ENCODE results near the gene IKZF2.

The IKZF2 gene

DNA sequence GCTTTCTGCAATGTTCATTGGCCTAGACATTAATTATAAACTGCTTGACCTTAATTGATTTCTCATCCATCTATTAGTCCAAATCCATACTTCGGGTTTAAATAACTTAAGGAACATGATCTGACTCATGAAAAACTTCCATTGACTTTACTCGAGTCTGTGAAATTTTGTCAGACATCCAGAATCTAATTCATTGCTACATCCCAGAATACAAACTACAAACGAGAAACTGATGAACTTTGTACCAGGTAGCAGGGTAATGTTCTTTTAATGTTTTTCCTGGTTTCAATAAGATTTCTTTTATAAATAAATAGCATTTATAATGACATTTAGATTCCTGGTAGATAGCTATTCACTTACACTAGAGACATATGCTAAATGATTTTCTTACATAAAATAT, 36.0 kb upstream of the IKZF2 start:
- H3K36me3 Mint-ChIP-seq (ENCODE audit: low read depth): no peaks in the 10 kb centered on the region
- no peaks in the 10 kb centered on the region for H3K27me3 Mint-ChIP-seq (ENCODE audit: low read depth)
- H3K9me3 Mint-ChIP-seq: no peaks in the 10 kb centered on the region
- peaks cover 19% of the 10 kb centered on the region for H3K4me1 Mint-ChIP-seq
- no peak overlapping the region for H3K27ac Mint-ChIP-seq
- TF ChIP-seq, protein P1, sequence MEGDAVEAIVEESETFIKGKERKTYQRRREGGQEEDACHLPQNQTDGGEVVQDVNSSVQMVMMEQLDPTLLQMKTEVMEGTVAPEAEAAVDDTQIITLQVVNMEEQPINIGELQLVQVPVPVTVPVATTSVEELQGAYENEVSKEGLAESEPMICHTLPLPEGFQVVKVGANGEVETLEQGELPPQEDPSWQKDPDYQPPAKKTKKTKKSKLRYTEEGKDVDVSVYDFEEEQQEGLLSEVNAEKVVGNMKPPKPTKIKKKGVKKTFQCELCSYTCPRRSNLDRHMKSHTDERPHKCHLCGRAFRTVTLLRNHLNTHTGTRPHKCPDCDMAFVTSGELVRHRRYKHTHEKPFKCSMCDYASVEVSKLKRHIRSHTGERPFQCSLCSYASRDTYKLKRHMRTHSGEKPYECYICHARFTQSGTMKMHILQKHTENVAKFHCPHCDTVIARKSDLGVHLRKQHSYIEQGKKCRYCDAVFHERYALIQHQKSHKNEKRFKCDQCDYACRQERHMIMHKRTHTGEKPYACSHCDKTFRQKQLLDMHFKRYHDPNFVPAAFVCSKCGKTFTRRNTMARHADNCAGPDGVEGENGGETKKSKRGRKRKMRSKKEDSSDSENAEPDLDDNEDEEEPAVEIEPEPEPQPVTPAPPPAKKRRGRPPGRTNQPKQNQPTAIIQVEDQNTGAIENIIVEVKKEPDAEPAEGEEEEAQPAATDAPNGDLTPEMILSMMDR (IDR thresholded peaks at IDR 0.05; ENCODE audit: unreplicated experiment in 3 of 3): no peak
- H3K4me3 Mint-ChIP-seq: no peak overlapping the region

DNA sequence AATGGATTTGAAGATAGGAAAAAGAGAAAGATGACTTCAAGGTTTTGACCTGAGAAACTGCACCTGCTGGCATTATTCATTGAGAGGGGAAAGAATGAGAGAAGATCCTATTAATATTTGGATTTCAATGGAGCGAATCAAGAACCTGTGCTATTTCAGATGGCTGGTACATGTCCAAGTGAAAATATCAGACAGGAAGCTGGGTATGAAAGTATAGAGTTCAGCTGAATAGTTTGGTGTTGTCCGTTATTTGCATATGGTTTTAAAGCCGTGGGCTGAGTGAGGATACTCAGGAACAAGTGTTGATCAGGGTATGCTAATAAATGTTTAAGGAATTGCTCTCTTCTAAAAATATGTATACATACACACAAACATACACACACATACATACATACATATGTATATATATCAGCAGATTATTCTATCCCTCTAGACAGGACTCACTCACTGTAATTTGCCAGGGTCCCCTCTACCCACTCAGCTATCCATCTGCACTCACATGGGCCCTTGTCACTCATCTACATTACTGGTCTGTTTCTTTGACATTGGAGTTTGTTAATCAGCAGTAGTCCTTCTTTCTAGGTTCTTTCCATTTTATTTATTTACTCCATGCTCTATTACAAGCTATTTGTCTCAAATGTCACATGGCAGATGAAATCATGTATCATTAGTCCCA, 33.9 kb upstream of the IKZF2 start:
- TF ChIP-seq, protein P1 (IDR thresholded peaks at IDR 0.05; ENCODE audit: unreplicated experiment in 3 of 3): no peak
- H3K27ac Mint-ChIP-seq: no peak overlapping the region
- H3K36me3 Mint-ChIP-seq (ENCODE audit: low read depth): no peaks in the 10 kb centered on the region
- H3K9me3 Mint-ChIP-seq: no peaks in the 10 kb centered on the region
- no peaks in the 10 kb centered on the region for H3K27me3 Mint-ChIP-seq (ENCODE audit: low read depth)
- H3K4me1 Mint-ChIP-seq: peaks cover 19% of the 10 kb centered on the region
- H3K4me3 Mint-ChIP-seq: no peak overlapping the region

DNA sequence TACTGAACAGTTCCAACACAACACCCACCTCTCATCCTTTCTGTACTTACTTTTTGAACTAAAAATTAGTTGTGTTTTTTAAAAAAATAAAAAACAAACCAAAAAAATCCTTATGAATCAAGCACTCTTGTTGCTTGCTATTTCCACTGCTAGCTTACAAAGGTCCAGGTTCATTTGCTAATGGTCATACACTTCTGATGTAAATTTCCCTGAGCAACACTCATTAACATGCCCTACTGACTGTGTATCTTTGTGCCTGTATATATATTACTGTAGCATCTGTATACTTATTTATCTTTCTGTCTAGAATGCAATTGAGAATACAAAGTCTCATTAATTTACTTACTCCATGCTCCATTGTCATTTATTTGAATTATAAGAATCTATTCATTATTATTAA, 30.3 kb upstream of the IKZF2 start:
- no peak overlapping the region for H3K27ac Mint-ChIP-seq
- TF ChIP-seq, protein P1 (IDR thresholded peaks at IDR 0.05; ENCODE audit: unreplicated experiment in 3 of 3): no peak
- no peaks in the 10 kb centered on the region for H3K4me1 Mint-ChIP-seq
- no peaks in the 10 kb centered on the region for H3K36me3 Mint-ChIP-seq (ENCODE audit: low read depth)
- peaks cover 5% of the 10 kb centered on the region for H3K9me3 Mint-ChIP-seq
- no peaks in the 10 kb centered on the region for H3K27me3 Mint-ChIP-seq (ENCODE audit: low read depth)
- no peak overlapping the region for H3K4me3 Mint-ChIP-seq

DNA sequence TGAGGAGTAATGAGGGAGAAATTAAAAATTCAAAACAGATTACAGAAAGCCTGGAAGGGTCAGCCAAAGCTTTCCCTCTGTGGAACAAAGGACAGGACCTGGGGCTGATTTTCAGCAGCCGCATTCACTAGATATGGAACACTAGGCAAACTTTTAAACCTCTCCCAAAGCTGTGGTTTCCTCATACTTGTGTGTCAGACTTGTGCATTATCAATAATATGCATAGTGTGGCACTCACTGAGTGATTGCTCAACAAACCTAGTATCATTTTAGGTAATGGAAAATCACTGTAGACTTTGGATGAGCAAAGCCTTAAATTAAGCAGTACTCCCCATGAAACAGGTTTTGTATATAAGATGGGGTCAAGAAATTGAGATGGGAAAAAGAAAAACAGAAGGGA, 26.3 kb upstream of the IKZF2 start:
- H3K36me3 Mint-ChIP-seq (ENCODE audit: low read depth): no peaks in the 10 kb centered on the region
- no peaks in the 10 kb centered on the region for H3K27me3 Mint-ChIP-seq (ENCODE audit: low read depth)
- TF ChIP-seq, protein P1 (IDR thresholded peaks at IDR 0.05; ENCODE audit: unreplicated experiment in 3 of 3): no peak
- no peaks in the 10 kb centered on the region for H3K4me1 Mint-ChIP-seq
- H3K4me3 Mint-ChIP-seq: no peak overlapping the region
- peaks cover 5% of the 10 kb centered on the region for H3K9me3 Mint-ChIP-seq
- H3K27ac Mint-ChIP-seq: no peak overlapping the region

DNA sequence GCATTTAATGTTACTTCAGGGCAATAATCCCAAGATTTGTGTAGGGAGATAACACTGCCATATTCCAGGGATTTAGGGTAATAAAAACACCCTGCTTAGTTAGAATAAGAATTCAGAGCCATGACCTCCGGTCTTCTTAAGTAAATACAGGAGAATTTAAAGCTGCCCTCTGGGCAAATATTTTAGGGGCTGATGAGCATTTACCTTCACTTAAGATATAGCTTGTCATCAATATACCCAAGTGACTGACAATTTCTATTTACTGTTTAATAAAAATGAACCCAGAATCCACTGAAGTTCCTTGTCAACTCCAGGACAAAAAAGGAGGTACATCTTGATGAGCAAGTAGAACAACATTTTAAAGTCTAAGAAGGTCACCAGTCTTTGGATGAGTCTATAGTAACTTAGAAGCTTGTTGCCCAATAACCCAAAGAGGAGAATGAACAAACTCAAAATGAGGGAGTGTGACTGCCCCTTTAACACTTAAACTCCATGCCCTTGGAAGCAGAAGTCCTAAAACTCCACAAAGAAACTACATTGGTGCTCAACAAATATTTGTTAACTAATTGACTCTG, 24.3 kb upstream of the IKZF2 start:
- peaks cover 5% of the 10 kb centered on the region for H3K9me3 Mint-ChIP-seq
- no peaks in the 10 kb centered on the region for H3K36me3 Mint-ChIP-seq (ENCODE audit: low read depth)
- TF ChIP-seq, protein P1 (IDR thresholded peaks at IDR 0.05; ENCODE audit: unreplicated experiment in 3 of 3): no peak
- H3K27ac Mint-ChIP-seq: no peak overlapping the region
- H3K4me1 Mint-ChIP-seq: no peaks in the 10 kb centered on the region
- H3K27me3 Mint-ChIP-seq (ENCODE audit: low read depth): no peaks in the 10 kb centered on the region
- no peak overlapping the region for H3K4me3 Mint-ChIP-seq

DNA sequence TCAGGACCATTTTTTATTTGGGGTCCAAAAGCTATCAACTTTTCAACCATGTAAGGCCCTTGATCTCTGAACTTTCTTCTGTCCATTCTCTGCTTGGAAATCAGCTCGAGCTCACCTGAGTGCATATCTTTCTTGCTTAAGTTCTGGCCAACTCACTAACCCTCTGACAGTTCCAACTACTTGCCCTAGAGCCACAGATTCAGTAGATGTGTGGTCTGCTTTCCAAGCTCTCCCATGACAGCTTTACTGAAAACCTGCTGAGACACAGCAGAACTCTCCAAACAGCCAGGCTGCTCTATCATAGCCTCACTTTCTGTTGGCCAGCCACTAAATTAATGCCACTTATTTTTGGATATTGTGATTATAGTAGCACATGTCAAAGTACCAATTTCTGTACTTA, 21.2 kb upstream of the IKZF2 start:
- H3K4me3 Mint-ChIP-seq: no peak overlapping the region
- TF ChIP-seq, protein P1 (IDR thresholded peaks at IDR 0.05; ENCODE audit: unreplicated experiment in 3 of 3): no peak
- no peak overlapping the region for H3K27ac Mint-ChIP-seq
- H3K36me3 Mint-ChIP-seq (ENCODE audit: low read depth): no peaks in the 10 kb centered on the region
- H3K27me3 Mint-ChIP-seq (ENCODE audit: low read depth): no peaks in the 10 kb centered on the region
- peaks cover 5% of the 10 kb centered on the region for H3K9me3 Mint-ChIP-seq
- H3K4me1 Mint-ChIP-seq: no peaks in the 10 kb centered on the region

All from nephron (organoid).